GM12892 (cell line): ENCODE results near the gene SNRPD3.

Experiments used
- DNase-seq: peaks from one replicate; pipeline ENCODE4 v3.0.0; 2011; ENCODE audit not compliant: insufficient read length
- FAIRE-seq: peaks from 2 replicates; lab custom pipeline; 2011; peaks lifted over from hg19 to GRCh38; lab: Jason Lieb, UNC
- POLR2A ChIP-seq: IDR thresholded peaks from 2 replicates; pipeline ENCODE4 v1.6.1; 2011; ENCODE audit warnings: low read depth, low read length, control low read depth
- POLR2AphosphoS5 ChIP-seq: IDR thresholded peaks from 2 replicates; pipeline ENCODE4 v1.6.1; 2011; ENCODE audit warnings: low read depth, low read length, control low read depth
- TAF1 ChIP-seq: IDR thresholded peaks from 2 replicates; pipeline ENCODE4 v1.6.1; 2011; ENCODE audit warnings: low read depth, mild to moderate bottlenecking, control low read depth, low read length, borderline replicate concordance

Gene SNRPD3

GRCh38 chr22:24554313-24555164 lies 1.3 kb upstream of the SNRPD3 start, which contains the start of gene GUCD1:
GUCD1 (minus strand) TSS chr22:24555138; CDS start chr22:24554991, 147 bp downstream.
- FAIRE-seq (peak; percentile 81), DNase-seq (no peak)
- peak; percentile 61; the same call in 1 of the 2 replicates for TF ChIP-seq POLR2A
- TF ChIP-seq TAF1: no peak
- peak; percentile 37; the same call in 1 of the 2 replicates for TF ChIP-seq POLR2AphosphoS5

GRCh38 chr22:24559471-24559870 lies 3.7 kb downstream of the SNRPD3 start:
- no peak for DNase-seq
- no peak for TF ChIP-seq POLR2A
- TF ChIP-seq TAF1: no peak
- TF ChIP-seq POLR2AphosphoS5: no peak
- FAIRE-seq: peak; percentile 17

GRCh38 chr22:24563246-24563645 lies 7.4 kb downstream of the SNRPD3 start:
- DNase-seq: no peak
- TF ChIP-seq POLR2A: no peak
- no peak for TF ChIP-seq POLR2AphosphoS5
- no peak for TF ChIP-seq TAF1
- FAIRE-seq: no peak

GRCh38 chr22:24564376-24565058 lies 8.7 kb downstream of the SNRPD3 start:
- DNase-seq: no peak
- TF ChIP-seq TAF1 (no peak), POLR2A (no peak), POLR2AphosphoS5 (no peak)
- FAIRE-seq: no peak

- no peak for FAIRE-seq
Measured at GRCh38 chr22:24565077-24565476, 9.3 kb downstream of the SNRPD3 start.

GRCh38 chr22:24566899-24567511 lies 11.2 kb downstream of the SNRPD3 start:
- TF ChIP-seq TAF1: no peak
- no peak for TF ChIP-seq POLR2AphosphoS5
- TF ChIP-seq POLR2A: no peak
- FAIRE-seq (no peak), DNase-seq (no peak)

More at GRCh38 chr22:24565077-24565476, 9.3 kb downstream of the SNRPD3 start:
- no peak for TF ChIP-seq POLR2A
- TF ChIP-seq POLR2AphosphoS5: no peak
- no peak for TF ChIP-seq TAF1
- DNase-seq: no peak

- TF ChIP-seq POLR2AphosphoS5 (no peak), POLR2A (no peak), TAF1 (no peak)
- FAIRE-seq (no peak), DNase-seq (no peak)
Measured at GRCh38 chr22:24567668-24568067, 11.9 kb downstream of the SNRPD3 start.

- DNase-seq (no peak), FAIRE-seq (no peak)
- TF ChIP-seq TAF1: no peak
Measured at GRCh38 chr22:24571266-24571665, 15.5 kb downstream of the SNRPD3 start.

GRCh38 chr22:24576778-24577177 lies 21.0 kb downstream of the SNRPD3 start:
- FAIRE-seq (no peak), DNase-seq (no peak)
- TF ChIP-seq POLR2AphosphoS5 (no peak), POLR2A (no peak), TAF1 (no peak)

GRCh38 chr22:24578355-24579257 lies 22.8 kb downstream of the SNRPD3 start:
- no peak for DNase-seq
- peak; percentile 36 for FAIRE-seq
- TF ChIP-seq TAF1 (no peak), POLR2AphosphoS5 (no peak), POLR2A (no peak)

GRCh38 chr22:24579258-24579601 lies 23.4 kb downstream of the SNRPD3 start:
- DNase-seq (no peak), FAIRE-seq (no peak)
- no peak for TF ChIP-seq POLR2A
- no peak for TF ChIP-seq TAF1
- TF ChIP-seq POLR2AphosphoS5: no peak
